NOMO-1 treated with DMSO at 0.1 percent for 48 hours (cell line): ENCODE measurements around the gene KRTAP10-11.
"Not testable (repeated sequence)": the region's sequence is repeated elsewhere in the genome, so short reads cannot be mapped to it uniquely, and the experiment has no call there.

Experiments used
- DNase-seq: peaks from one replicate; lab custom pipeline; 2025; ENCODE audit not compliant: unreplicated experiment; lab: John Stamatoyannopoulos, UW

KRTAP10-11 gene, protein sequence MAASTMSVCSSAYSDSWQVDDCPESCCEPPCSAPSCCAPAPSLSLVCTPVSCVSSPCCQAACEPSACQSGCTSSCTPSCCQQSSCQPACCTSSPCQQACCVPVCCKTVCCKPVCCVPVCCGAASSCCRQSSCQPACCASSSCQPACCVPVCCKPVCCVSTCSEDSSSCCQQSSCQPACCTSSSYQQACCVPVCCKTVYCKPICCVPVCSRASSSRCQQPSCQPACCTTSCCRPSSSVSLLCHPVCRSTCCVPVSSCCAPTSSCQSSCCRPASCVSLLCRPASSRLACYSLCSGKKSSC

DNA sequence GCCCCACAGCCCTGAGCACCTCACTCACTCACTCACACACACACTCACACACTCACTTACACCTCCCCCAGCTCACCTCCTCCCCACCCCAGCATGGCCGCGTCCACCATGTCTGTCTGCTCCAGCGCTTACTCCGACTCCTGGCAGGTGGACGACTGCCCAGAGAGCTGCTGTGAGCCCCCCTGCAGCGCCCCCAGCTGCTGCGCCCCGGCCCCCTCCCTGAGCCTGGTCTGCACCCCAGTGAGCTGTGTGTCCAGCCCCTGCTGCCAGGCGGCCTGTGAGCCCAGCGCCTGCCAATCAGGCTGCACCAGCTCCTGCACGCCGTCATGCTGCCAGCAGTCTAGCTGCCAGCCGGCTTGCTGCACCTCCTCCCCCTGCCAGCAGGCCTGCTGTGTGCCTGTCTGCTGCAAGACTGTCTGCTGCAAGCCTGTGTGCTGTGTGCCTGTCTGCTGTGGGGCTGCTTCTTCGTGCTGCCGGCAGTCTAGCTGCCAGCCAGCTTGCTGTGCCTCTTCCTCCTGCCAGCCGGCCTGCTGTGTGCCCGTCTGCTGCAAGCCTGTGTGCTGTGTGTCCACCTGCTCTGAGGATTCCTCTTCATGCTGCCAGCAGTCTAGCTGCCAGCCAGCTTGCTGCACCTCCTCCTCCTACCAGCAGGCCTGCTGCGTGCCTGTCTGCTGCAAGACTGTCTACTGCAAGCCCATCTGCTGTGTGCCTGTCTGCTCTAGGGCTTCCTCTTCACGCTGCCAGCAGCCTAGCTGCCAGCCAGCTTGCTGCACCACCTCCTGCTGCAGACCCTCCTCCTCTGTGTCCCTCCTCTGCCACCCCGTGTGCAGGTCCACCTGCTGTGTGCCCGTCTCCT is at the start of gene KRTAP10-11:
KRTAP10-11 (plus strand) TSS at position 49 of the 856 bp plus-strand sequence; CDS start at position 94, 45 bp downstream.
- DNase-seq, result not testable (repeated sequence)

DNA sequence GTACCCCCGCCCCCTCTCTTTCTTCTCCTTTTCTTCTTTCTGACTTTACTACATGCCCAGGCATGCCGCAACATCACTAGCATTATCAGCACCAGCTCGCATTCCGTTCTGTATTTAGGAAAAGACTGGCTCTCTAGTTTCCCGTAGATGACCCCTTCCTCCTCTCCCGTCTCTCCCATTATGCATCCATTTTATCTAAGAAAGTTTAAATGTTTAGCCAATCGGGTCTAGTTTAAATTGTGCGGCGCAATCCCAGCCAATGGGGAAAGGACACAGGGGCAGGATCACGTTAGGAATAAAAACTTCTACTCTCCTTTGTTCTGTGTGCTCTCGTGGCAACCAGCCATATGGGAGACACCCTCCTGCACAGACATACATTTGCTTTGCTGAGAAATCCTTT is 48.2 kb upstream of the KRTAP10-11 start:
- DNase-seq, result no peak

DNA sequence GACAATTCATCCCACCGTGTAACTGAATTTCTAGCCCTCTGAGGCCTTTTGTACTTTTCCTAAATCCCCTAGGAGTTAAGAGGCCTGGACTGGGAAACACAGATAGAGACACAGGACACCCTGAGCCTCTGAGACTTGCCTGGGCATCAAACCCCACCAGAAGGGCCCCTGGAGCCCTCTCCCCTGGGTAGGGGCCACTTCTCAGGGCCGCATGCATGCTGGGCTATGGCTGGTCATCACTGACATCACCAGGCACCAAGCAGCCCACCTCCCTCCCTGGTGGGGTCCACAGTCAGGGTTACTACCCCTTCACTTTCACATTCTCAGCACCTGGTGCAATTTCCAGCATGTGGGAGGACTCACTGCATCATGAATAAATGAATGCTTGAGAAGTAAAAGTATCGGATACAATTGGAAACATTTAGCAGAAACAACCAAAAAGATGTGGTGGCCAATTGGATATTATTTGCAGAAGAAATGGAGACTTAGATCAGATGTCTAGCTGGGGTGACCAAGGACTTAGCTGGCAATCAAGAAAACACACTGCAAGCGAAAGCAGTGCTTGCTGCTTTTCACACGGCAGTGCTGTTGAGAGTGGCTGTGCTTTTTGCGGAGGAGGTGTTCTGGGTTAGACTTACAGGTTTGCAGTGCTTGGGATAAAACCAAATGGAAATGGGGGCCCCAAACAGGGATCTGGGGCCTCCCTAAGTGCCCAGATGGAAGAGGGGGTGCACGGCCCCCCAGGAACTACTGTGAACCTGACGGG is 46.8 kb upstream of the KRTAP10-11 start:
- no peak for DNase-seq

DNA sequence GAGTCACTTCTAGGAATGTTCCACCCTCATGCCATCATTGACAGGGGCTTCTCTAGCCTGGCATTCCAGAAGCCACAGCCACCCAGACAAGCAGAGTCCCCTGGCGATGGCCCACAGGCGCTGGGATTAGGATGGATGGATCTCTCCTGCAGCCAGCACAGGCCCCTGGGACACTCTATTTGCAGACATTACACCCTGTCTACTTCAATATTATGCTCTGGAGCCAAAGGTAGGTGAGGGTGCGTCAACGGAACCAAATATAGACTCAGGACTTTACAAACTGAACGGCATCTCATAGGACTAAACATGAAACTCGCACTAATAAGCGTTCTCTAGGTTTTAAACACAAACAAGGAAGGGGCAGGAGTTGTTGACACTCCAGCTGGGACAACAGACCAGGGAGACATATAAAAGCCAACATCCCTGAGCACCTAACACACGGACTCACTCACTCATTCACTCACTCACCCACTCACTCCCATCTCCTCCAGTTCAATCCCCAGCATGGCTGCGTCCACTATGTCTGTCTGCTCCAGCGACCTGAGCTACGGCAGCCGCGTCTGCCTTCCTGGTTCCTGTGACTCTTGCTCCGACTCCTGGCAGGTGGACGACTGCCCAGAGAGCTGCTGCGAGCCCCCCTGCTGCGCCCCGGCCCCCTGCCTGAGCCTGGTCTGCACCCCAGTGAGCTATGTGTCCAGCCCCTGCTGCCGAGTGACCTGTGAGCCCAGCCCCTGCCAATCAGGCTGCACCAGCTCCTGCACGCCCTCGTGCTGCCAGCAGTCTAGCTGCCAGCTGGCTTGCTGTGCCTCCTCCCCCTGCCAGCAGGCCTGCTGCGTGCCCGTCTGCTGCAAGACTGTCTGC is 45.9 kb upstream of the KRTAP10-11 start, which contains the start of gene KRTAP10-7:
KRTAP10-7 (plus strand) TSS at position 480 of the 861 bp plus-strand sequence; CDS start at position 505, 25 bp downstream.
- DNase-seq, result not testable (repeated sequence)

DNA sequence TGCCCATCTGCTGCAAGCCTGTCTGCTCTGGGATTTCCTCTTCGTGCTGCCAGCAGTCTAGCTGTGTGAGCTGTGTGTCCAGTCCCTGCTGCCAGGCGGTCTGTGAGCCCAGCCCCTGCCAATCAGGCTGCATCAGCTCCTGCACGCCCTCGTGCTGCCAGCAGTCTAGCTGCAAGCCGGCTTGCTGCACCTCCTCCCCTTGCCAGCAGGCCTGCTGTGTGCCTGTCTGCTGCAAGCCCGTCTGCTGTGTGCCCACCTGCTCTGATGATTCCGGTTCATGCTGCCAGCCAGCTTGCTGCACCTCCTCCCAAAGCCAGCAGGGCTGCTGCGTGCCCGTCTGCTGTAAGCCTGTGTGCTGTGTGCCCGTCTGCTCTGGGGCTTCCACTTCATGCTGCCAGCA is 45.1 kb upstream of the KRTAP10-11 start:
- not testable (repeated sequence) for DNase-seq

DNA sequence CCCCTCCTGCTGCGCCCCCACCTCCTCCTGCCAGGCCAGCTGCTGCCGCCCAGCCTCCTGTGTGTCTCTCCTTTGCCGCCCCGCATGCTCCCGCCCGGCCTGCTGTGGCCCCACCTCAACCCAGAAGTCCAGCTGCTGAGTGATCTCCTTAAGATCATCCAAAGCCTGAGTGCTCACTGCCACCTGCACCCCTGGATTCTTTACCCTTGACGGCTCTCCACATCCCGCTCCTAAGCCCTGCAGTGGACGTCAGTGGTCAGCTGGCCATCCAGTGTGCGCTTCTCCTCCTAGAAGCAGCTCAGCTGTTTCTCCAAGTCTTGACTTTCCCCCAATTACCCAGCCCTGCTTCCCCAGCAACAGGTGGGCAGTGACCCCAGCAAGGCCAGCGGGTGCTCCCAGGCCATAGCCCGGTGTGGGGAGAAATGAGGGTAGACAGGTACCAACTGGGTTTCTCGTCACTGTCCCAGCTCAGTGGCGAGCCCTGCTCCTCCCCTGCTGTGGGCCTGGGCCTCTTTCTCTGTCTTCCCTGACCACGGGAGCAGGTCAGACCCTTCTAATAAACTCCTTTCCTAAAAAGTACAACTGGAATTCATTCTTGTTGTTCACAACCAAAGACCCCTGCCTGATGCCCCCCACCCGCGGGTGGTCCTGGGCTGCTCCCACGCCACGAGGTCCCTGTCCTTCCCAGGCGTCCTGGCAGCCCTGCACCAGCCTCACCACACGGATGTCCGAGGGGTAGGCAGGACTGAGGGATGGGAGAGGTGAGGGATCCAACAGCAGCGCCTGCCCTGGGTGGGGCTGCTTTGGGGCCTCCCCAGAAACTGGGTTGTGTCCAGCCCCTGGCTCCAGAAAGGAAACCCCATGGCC is 44.4 kb upstream of the KRTAP10-11 start:
- no peak for DNase-seq

DNA sequence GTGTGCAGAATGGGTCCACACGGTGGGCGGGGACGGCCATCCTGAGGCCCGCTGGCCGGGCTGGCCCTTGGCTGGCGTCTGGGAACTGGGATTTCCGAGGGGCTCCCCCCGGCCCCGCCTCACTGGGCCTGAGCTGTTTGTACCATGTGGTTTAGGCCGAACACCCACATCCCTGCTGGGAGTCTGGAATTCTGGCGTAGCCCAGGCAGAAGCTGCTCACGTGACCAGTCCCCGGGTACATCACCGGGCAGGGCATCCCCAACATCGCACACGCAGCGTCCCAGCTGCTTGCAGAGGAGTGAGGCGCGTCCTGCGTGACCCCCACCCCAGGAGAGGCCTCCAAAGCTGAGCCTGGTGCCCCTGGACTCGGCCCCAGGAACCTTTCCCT is 43.8 kb upstream of the KRTAP10-11 start:
- no peak for DNase-seq

DNA sequence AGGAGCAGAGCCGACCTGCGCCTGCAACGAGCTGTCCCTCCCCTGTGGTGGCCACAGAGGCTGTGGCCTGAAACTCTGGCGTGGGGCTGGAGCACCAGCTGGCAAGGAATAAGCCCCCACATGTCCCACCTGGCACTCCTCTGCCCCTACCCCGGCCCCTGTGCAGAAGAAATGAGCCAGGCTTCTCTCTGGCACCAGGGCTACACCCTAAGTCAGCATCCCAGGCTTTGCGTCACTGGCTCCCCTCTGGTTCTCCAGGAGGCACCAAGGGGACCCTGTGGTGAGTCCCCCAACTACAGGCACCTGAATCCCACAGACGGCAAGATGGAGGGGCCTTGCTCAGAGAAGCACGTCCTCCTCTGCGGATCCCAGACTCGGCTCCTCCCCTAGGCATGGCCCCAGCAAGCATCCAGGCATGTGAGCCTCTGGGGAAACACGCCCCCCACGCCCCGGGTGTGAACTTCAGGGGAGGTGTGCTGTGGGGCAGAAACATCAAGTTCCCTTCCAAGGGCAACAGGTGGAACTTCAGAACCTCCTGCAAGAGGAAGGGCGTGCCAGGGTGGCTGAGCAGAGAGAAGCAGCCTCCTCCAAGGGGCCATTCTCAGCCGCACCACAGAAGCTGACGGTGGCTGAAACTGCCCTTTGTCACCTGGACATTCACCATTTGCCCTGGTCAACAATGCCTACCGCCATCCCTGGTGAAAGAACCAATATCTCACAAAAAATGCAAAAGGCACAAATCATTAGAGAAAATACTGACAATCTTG is 42.9 kb upstream of the KRTAP10-11 start:
- no peak for DNase-seq

DNA sequence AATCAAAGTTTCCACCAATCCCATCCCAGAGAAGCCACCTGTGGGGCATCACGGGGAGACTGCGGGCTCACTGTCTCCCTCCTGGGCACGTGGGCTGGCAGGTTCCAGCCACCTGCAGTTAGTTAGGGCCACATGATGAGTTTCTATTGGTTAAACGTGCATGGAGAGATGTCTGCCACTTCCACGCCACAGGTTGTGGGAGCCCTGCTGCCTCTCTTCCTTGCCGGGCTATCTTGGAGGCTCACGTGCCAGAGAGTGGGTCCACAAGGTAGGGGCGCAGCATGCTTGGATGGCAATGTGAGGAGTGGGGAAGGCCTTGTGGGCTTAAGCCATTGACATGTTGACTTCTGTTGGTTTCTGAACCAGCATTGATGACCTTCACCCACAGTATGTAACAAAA is 42.3 kb upstream of the KRTAP10-11 start:
- DNase-seq, result no peak

DNA sequence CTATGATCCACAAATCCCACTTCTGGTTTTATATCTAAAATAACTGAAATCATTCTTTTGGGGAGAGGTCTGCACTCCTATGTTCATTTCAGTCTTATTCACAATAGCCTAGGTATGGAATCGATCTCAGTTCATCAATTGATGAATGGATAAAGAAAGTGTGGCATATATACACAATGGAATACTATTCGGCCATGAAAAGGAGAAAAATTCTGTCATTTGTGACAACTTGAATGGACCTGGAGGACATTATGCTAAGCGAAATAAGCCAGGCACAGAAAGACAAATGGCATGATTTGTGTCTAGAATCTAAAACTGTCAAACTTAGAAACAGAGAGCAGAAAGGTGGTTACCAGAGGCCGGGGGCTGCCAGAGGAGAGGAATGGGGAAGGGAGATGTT is 39.7 kb upstream of the KRTAP10-11 start:
- DNase-seq, result no peak

DNA sequence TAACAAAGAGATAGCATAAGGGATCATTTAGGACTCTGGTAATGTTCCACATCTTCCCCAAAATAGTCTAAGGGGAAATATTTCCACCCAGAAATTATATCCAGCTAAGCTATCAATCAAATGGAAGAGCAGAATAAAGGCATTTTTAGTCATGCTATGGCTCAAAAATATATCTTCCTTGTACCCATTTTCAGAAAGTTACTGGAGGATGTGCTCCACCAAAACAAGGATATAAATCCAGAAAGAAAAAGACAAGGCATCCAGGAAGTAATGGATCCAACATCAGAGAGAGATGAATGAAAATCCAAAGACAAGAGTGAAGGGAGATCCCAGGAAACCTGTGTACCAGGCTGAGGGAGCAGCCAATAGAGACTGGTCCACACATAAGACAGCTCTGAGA is 37.0 kb upstream of the KRTAP10-11 start:
- DNase-seq, result no peak

DNA sequence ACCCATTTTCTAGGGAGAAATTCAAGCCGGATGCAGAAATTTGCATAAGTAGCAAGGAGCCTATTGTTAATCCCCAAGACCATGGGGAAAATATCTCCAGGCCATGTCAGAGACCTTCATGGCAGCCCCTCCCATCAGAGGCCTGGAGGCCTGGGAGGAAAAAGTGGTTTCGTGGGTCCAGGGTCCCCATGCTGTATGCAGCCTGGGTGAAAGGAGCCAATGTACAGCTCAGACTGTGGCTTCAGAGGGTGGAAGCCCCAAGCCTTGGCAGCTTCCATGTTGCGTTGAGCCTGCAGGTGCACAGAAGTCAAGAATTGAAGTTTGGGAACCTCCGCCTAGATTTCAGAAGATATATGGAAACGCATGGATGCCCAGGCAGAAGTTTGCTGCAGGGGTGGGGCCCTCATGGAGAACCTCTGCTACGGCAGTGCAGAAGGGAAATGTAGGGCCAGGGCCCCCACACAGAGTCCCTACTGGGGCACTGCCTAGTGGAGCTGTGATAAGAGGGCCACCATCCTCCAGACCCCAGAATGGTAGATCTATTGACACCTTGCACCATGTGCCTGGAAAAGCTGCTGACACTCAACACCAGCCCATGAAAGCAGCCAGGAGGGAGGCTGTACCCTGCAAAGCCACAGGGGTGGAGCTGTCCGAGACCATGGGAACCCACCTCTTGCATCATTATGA is 35.9 kb upstream of the KRTAP10-11 start:
- DNase-seq, result not testable (repeated sequence)

DNA sequence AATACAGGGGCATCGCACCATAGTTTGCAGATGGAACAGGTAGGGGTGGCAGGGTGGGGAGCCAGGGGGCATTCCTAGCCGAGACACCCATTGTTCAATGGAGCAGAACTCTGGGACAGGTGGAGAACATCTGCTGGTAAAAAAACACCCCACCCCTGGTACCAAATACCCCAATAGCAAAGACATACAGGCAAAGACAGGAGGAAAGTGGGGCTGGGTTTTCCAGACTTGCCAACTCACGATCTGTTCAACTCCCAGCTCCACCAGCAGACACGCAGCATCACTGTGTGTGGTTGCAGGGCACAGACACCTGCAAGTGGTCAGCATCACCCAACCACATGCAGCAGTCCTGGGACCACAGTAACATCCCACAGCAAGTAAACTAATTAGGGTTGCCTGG is 34.7 kb upstream of the KRTAP10-11 start:
- no peak for DNase-seq

DNA sequence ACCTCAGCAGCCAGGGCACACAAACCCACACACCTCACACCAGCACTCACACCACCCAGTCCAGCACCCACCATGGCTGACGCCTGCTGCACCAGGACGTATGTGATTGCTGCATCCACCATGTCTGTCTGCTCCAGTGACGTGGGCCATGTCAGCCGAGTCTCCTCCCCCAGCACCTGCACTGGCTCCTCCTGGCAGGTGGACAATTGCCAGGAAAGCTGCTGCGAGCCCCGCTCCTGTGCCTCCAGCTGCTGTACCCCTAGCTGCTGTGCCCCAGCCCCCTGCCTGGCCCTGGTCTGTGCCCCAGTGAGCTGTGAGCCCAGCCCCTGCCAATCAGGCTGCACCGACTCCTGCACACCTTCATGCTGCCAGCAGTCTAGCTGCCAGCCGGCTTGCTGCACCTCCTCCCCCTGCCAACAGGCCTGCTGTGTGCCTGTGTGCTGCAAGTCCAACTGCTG is 34.2 kb upstream of the KRTAP10-11 start, which contains the start of gene KRTAP10-8:
KRTAP10-8 (plus strand) TSS at position 51 of the 458 bp plus-strand sequence; CDS start at position 73, 22 bp downstream.
- no peak for DNase-seq

DNA sequence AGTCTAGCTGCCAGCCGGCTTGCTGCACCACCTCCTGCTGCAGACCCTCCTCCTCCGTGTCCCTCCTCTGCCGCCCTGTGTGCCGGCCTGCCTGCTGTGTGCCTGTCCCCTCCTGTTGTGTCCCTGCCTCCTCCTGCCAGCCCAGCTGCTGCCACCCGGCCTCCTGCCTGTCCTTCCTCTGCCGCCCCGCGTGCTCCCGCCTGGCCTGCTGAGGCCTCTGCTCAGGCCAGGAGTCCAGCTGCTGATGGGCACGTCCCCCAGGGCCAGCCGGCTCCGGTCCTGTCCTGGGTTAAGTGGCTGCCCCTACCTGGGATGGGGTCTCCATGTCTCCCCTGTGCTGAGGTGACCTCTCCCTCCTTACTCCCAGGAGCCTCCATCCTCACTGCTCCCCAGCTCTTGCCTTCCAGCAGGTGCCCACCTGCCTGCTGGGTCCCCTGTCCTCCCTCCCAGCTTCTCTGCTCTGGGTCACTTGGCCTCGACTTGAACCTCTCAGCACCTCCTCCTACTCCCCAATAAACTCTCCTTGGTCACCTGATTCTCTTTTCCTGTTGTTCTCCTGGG is 33.5 kb upstream of the KRTAP10-11 start:
- no peak for DNase-seq

DNA sequence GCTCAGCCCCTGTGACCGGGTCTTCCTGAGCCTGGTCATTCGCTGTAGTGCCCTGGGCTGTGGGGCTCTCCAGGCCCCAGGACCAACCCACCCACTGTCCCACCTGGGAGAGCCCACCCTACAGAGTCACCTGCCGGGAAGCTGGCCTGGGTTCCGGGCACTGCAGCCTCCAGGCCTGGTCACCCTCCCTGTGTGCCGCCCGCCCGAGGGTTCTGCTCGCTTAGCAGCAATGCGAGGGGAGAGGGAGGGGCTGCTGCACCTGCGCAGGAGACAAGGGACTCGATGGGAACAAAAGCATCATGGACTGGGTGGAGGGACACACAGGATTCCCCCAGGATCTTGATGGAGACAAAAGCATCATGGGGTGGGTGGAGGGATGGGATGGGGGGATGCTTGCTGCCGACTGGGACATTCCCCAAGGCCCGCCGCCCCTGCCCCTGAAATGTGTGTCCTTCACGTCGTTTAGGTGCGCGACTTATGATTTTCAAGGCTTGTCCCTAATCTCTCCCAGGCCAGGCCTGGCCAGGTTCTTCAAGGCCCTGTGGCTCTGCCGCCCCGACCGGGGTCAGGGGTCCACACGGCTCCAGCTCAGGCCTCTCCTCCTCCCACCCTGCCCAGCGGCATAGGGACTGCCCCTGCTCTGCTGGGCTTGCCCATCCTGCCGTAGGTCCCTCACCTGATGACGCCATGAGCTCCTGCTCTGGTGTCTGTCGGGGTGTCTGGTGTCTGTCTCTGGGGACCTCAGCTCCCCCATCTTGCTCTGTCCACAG is 32.6 kb upstream of the KRTAP10-11 start:
- no peak for DNase-seq

DNA sequence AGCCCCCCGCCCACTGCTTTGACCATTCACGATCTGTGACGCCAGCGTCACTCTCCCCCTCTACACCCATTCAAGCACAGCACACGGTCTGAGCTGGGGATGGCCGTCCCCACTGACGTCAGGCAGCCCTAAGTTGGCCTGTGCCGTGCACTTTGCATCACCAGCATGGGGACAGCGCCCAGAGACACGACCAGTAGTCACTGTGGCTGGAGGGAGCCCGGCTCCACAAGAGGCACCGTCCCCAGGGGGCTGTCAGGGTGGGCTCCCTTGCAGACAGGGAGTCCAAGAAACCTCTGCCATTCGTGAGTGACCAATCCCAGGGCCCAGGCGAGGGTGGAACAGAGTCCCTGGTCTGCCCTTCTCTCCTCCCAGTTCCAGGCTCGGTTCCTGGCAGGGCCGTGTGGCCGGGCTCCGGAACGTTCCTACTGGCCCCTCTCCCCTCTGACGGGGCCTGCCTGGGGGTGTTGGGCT is 32.0 kb upstream of the KRTAP10-11 start:
- no peak for DNase-seq
